K562 (cell line): ENCODE results near the gene IFNAR2. TPM values are rescaled to one million over a fixed set of nuclear protein-coding genes. Genes with fewer than 3 reads are reported as not detected.
A peak's percentile ranks its signal among the peaks of the same experiment; 100 is the strongest.

ENCODE experiments used
- ATF1 ChIP-seq, 2 experiments: fragments of 450-650 bp in 1 of 2; IDR thresholded peaks; 2 replicates each; pipeline ENCODE4 v1.6.1; 2016; ENCODE audit warnings: missing compliant biosample characterization in 1 of 2, missing genetic modification characterization in 1 of 2
- CEBPB ChIP-seq: fragments of 450-650 bp; IDR thresholded peaks from 2 replicates; pipeline ENCODE4 v1.6.1; 2016; ENCODE audit warnings: missing genetic modification characterization, missing compliant biosample characterization
- CREB1 ChIP-seq, 2 experiments: sonication (generic) in 1 of 2; formaldehyde crosslinking in 1 of 2; IDR thresholded peaks; 2 replicates each; pipeline versions ENCODE4 v1.6.1 to v1.8.0; 2012 to 2022; ENCODE audit warnings: inconsistent platforms in 1 of 2, mild to moderate bottlenecking in 1 of 2, missing genetic modification reagents in 1 of 2, moderate library complexity in 1 of 2
- EP300 ChIP-seq: IDR thresholded peaks from 2 replicates; pipeline ENCODE4 v1.6.1; 2012; ENCODE audit warnings: low read length, improper control_type of control experiment
- ETS1 ChIP-seq: conservative IDR thresholded peaks from 2 replicates; pipeline ENCODE4 v1.6.1; 2011; ENCODE audit warnings: low read depth, mild to moderate bottlenecking, low read length; ENCODE audit not compliant: control insufficient read depth
- HINFP ChIP-seq: fragments of 450-650 bp; conservative IDR thresholded peaks from 2 replicates; pipeline ENCODE4 v1.6.1; 2016; ENCODE audit warnings: missing genetic modification characterization, low read depth, mild to moderate bottlenecking, control low read depth, missing compliant biosample characterization
- HMGN3 ChIP-seq: IDR thresholded peaks from 2 replicates; pipeline ENCODE4 v1.6.1; 2011; ENCODE audit warnings: borderline replicate concordance, low read depth, mild to moderate bottlenecking, mixed read lengths, low read length; ENCODE audit not compliant: insufficient read length; ENCODE audit errors: extremely low read depth
- MEF2D ChIP-seq: conservative IDR thresholded peaks from 2 replicates; pipeline ENCODE4 v1.6.1; 2016; ENCODE audit warnings: low read depth, missing genetic modification characterization, missing compliant biosample characterization
- MTA3 ChIP-seq: fragments of 450-650 bp; formaldehyde crosslinking; IDR thresholded peaks from 2 replicates; pipeline ENCODE4 v1.6.1; 2017; ENCODE audit warnings: mild to moderate bottlenecking, borderline replicate concordance
- NFATC3 ChIP-seq: fragments of 450-650 bp; IDR thresholded peaks from 2 replicates; pipeline ENCODE4 v1.6.1; 2017; ENCODE audit warnings: mild to moderate bottlenecking
- NFXL1 ChIP-seq: fragments of 450-650 bp; formaldehyde crosslinking; IDR thresholded peaks from 2 replicates; pipeline ENCODE4 v1.4.0; 2021; ENCODE audit warnings: mild to moderate bottlenecking
- PHB ChIP-seq: fragments of 250-450 bp; sonication (Bioruptor Pico); IDR thresholded peaks from 2 replicates; pipeline ENCODE4 v1.5.0; 2021
- PURB ChIP-seq: sonication (generic); formaldehyde crosslinking; IDR thresholded peaks from 2 replicates; pipeline ENCODE4 v1.9.0; 2021; ENCODE audit warnings: low read depth, mild to moderate bottlenecking, missing genetic modification reagents
- SMAD3 ChIP-seq: fragments of 450-650 bp; formaldehyde crosslinking; conservative IDR thresholded peaks from 2 replicates; pipeline ENCODE4 v1.4.0; 2020; ENCODE audit warnings: mild to moderate bottlenecking
- SRSF3 ChIP-seq: fragments of 200-400 bp; formaldehyde crosslinking; IDR thresholded peaks from 2 replicates; pipeline ENCODE4 v1.6.1; 2016; ENCODE audit warnings: mild to moderate bottlenecking, low read length, moderate library complexity; ENCODE audit not compliant: insufficient read depth
- XRCC3 ChIP-seq: fragments of 450-650 bp; IDR thresholded peaks from 2 replicates; pipeline ENCODE4 v1.6.1; 2017; ENCODE audit warnings: mild to moderate bottlenecking, moderate library complexity
- XRCC4 ChIP-seq: IDR thresholded peaks from one replicate; pipeline ENCODE4 v1.6.1; 2011; ENCODE audit not compliant: insufficient read depth, insufficient read length; ENCODE audit errors: extremely low read depth
- ZBTB2 ChIP-seq: fragments of 450-650 bp; IDR thresholded peaks from 2 replicates; pipeline ENCODE4 v1.6.1; 2016; ENCODE audit warnings: antibody characterized with exemption
- ZBTB7A ChIP-seq: IDR thresholded peaks from 2 replicates; pipeline ENCODE4 v1.6.1; 2011; ENCODE audit warnings: low read depth, mild to moderate bottlenecking, low read length, moderate library complexity, borderline replicate concordance; ENCODE audit not compliant: control insufficient read depth
- ZNF280B ChIP-seq: fragments of 250-450 bp; sonication (Bioruptor Pico); IDR thresholded peaks from 2 replicates; pipeline ENCODE4 v1.5.1; 2021; ENCODE audit warnings: mild to moderate bottlenecking
- polyA plus RNA-seq, 8 experiments: library from polyadenylated mRNA; depleted of rRNA in 4 of 8; stranded (reverse) in 5 of 8; unstranded in 3 of 8; fragments of >200 nt; fragmentation: Nextera tagmentation in 2 of 8; fragmentation: Illumina TruSeq in 1 of 8; extraction: Ambion mirVana in 2 of 8; extraction: Trizol in 1 of 8; gene quantifications; 2 replicates each; pipeline versions ENCODE4 v1.2.1 to v1.2.3, GENCODE V29; 2011 to 2014; ENCODE audit warnings: inconsistent platforms in 1 of 8, missing spikeins in 1 of 8
- total RNA-seq, 7 experiments: library from RNA; depleted of rRNA in 6 of 7; stranded (reverse); fragments of >200 nt in 6 of 7; fragmentation: Illumina TruSeq in 2 of 7; extraction: Trizol in 2 of 7; gene quantifications; 2 replicates each; pipeline versions ENCODE4 v1.2.1 to v1.2.3, GENCODE V29; 2011 to 2021; ENCODE audit warnings: low replicate concordance in 1 of 7

The IFNAR2 gene
- total and polyA plus RNA-seq, 9 of the 15 experiments (the other 6 are each of a cell fraction or from before 2014, with no cell fraction given) = 1.7 to 48.3 (median 8.4) TPM

- TF ChIP-seq ETS1 = no peak; the same call in 1 of the 2 replicates
- no peak for TF ChIP-seq MEF2D
- TF ChIP-seq XRCC4 = no peak
- TF ChIP-seq EP300 = no peak
- no peak for TF ChIP-seq SMAD3 (CRISPR knock-in tag)
- TF ChIP-seq XRCC3 = no peak
- TF ChIP-seq HMGN3 = peak; percentile 82
- TF ChIP-seq ZBTB2 = no peak
- no peak for TF ChIP-seq CREB1 (IDR thresholded peaks at IDR 0.05)
- no peak; the same call in 1 of the 2 replicates for TF ChIP-seq CREB1 (CRISPR knock-in tag; IDR thresholded peaks at IDR 0.05)
- no peak for TF ChIP-seq CEBPB (tag)
- no peak for TF ChIP-seq SRSF3
- TF ChIP-seq PURB (CRISPR knock-in tag) = no peak
- TF ChIP-seq ATF1 (CRISPR knock-in tag; IDR thresholded peaks at IDR 0.05) = no peak
- TF ChIP-seq ATF1 (tag; IDR thresholded peaks at IDR 0.05) = no peak; the same call in 1 of the 2 replicates
- no peak for TF ChIP-seq ZNF280B (CRISPR knock-in tag)
- TF ChIP-seq ZBTB7A = peak; percentile 94
- no peak for TF ChIP-seq MTA3
- no peak for TF ChIP-seq HINFP (tag)
- no peak for TF ChIP-seq NFATC3
- no peak for TF ChIP-seq NFXL1
- 0 out of 2 replicates have a peak, but pooled peaks have one; percentile 39 for TF ChIP-seq PHB (CRISPR knock-in tag)
These were observed 36.5 kb downstream of the IFNAR2 start, which contains the start of gene IL10RB (continued) for GRCh38 chr21:33266050-33266788.
